Cardiac fibroblast (primary cell): Measurements from ENCODE around the gene SDK1.

ENCODE experiments used
- DNase-seq, 2 donors: peaks; one replicate each; pipeline versions ENCODE4 v3.0.0 to v3.0.0-alpha.2; 2010; ENCODE audit warnings: low read depth in 2 of 2
- H3K4me3 ChIP-seq, 2 donors: replicated peaks in 1 of 2; 1 replicate in 1 of 2; 2 replicates in 1 of 2; pipeline ENCODE4 v1.5.1; 2011; ENCODE audit warnings: low read depth in 2 of 2, low read length in 2 of 2, mild to moderate bottlenecking in 2 of 2, moderate library complexity in 1 of 2
- TF ChIP-seq, protein P1 (sequence below): IDR thresholded peaks from one replicate; pipeline ENCODE4 v1.5.1; 2011; ENCODE audit warnings: low read depth, mild to moderate bottlenecking, low read length, inconsistent platforms

SDK1 gene

GRCh38 chr7:4040109-4040928, 739.3 kb downstream of the SDK1 start:
- TF ChIP-seq, protein P1, sequence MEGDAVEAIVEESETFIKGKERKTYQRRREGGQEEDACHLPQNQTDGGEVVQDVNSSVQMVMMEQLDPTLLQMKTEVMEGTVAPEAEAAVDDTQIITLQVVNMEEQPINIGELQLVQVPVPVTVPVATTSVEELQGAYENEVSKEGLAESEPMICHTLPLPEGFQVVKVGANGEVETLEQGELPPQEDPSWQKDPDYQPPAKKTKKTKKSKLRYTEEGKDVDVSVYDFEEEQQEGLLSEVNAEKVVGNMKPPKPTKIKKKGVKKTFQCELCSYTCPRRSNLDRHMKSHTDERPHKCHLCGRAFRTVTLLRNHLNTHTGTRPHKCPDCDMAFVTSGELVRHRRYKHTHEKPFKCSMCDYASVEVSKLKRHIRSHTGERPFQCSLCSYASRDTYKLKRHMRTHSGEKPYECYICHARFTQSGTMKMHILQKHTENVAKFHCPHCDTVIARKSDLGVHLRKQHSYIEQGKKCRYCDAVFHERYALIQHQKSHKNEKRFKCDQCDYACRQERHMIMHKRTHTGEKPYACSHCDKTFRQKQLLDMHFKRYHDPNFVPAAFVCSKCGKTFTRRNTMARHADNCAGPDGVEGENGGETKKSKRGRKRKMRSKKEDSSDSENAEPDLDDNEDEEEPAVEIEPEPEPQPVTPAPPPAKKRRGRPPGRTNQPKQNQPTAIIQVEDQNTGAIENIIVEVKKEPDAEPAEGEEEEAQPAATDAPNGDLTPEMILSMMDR = no peak
- no peak overlapping the region for H3K4me3 ChIP-seq
- no peak for DNase-seq

DNA sequence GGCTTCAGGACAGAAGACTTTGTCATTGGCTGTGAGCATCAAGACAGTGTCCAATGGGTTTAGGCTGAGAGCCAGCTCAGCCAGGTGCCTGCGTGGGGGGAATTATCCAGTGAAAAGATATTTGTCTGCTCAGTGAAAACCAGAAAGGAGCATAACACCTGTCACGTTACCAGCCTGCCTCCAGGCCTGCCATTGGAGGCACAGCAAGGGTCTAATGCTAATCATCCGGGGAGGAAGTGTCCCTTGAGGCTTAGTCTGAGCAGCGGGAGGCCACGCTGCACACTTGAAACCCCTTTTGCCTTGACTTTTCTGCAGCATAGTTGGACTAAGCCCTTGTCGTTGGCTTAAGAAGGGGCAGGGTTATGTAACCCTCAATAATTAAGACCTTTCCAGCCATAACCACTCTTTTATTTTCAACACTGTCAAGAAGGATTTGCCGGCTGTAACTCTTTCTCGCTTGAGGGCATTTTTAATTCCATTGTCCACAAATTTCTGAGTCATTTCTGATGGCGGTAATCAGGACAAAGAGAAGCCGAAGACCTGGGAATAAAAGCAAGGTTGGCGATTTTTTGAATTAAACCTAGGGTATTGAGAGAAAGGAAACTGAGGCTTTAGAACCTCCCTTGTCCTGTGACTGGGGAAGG, 741.5 kb downstream of the SDK1 start:
- no peak overlapping the region for H3K4me3 ChIP-seq
- DNase-seq = no peak
- TF ChIP-seq, protein P1 = no peak

GRCh38 chr7:4043988-4044387, 742.9 kb downstream of the SDK1 start:
- no peak for DNase-seq
- no peak overlapping the region for H3K4me3 ChIP-seq
- TF ChIP-seq, protein P1 = no peak

DNA sequence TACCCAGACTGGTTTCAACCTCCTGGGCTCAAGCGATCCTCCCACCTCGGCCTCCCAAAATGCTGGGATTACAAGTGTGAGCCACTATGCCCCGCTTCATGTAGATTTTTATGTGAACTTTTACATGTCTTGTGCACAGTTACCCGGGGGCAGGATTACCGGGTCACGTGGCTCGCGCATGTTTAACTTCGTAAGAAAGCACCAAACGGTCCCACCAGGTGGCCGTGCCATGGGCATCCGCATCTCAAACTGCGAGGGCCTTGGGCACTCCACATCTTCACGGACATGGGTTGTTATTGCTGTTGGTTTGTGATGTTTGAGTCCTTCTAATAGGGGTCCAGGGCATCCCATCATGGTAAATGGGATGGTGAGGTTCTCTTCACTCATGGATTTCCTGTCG, 744.4 kb downstream of the SDK1 start:
- TF ChIP-seq, protein P1 = no peak
- DNase-seq = no peak
- no peak overlapping the region for H3K4me3 ChIP-seq

DNA sequence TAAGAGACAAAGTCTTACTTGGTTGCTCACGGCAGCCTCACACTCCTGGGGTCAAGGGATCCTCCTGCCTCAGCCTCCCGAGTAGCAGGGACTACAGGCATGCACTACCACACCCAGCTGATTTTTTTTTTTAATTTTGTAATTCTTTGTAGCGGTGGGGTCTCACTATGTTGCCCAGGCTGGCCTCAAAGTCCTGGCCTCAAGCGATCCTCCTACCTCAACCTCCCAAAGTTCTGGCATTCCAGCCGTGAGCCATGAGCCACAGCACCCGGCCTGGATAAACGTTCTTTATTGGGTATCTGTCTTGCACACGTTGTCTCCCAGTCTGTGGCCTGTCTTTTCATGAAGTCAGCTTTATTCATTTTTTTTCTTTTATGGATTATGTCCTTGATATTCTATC, 744.9 kb downstream of the SDK1 start:
- DNase-seq = no peak
- TF ChIP-seq, protein P1 = no peak
- H3K4me3 ChIP-seq = no peak overlapping the region

DNA sequence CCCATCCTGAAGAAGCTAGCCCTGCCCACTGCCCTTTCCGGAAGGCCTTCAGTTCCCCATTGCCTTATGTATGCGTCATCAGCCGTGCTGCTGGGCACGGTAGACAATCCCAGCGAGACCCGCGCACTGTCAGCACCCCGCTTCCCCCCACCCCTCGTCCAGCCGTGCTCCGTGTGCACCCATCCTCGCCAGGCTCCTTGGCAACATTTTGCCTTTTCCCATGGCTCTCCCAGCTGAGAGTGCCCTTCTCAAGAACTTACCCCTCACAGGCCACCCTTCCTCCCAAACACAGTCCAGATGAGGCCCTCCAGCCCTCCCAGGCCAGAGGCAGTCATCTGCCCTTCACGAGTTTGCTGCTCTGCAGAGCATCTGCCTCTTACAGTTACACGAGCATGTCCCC, 747.3 kb downstream of the SDK1 start:
- TF ChIP-seq, protein P1 = no peak
- no peak overlapping the region for H3K4me3 ChIP-seq
- DNase-seq = no peak
